K562 treated with DMSO at 1 percent for 12 hours (cell line): ENCODE measurements around the gene KCNG3. TPM values are rescaled to one million over a fixed set of nuclear protein-coding genes. Genes with fewer than 3 reads are reported as not detected.

Experiments
- total RNA-seq: library from RNA; unstranded; fragments of 300-600 nt; gene quantifications from 2 replicates; pipeline ENCODE4 v1.2.3, GENCODE V29; 2022; ENCODE audit not compliant: insufficient read depth

KCNG3 gene
- not detected in 2 replicates for total RNA-seq

GRCh38 chr2:42493468-42494354, at the start of gene KCNG3:
Gene KCNG3, minus strand, starts transcription at chr2:42493982. Its CDS starts 481 bp downstream, at chr2:42493501.

Other genes starting within 250 kb of the KCNG3 start
- gene COX7A2L, start 132.8 kb downstream of the KCNG3 start, total RNA-seq: 191 and 207 TPM in 2 replicates
- 12.9 and 16.6 TPM in 2 replicates for gene MTA3, start 74.7 kb upstream of the KCNG3 start, total RNA-seq